NCI-H2107 (cell line): ENCODE data around the gene KBTBD7.
"Not testable (repeated sequence)": the region's sequence is repeated elsewhere in the genome, so short reads cannot be mapped to it uniquely, and the experiment has no call there.

Experiments
- DNase-seq: peaks from one replicate; lab custom pipeline; 2025; lab: John Stamatoyannopoulos, UW

KBTBD7 gene

DNA sequence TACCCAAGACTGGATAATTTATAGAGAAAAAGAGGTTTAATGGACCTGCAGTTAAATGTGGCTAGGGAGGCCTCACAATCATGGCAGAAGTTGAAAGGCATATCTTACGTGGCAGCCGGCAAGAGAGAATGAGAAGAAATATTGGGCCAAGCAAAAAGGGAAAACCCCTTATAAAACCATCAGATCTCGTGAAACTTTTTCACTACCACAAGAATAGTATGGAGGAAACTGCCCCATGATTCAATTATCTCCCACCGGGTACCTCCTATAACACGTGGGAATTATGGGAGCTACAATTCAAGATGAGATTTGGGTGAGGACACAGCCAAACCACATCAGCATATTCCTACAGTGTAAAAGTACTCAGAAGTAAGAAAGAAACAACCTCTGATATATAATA, 4.7 kb upstream of the KBTBD7 start:
- no peak for DNase-seq

DNA sequence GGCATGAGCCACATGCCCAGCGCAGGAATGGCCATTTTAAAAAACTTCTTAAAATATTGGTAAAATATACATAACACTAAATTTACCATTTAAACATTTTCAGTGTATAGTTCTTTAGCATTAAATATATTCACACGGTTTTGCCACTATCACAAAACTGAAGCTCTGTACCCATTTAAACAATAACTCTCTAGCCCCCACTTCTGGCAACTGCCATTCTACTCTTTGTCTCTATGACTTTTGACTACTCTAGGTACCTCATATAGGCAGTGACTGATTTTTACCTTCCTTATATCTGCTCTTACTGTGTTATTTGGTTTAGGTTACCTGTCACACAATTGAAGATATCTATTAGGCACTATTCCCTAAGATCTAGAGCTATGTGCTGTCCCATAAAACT, 2.3 kb upstream of the KBTBD7 start:
- DNase-seq: no peak

DNA sequence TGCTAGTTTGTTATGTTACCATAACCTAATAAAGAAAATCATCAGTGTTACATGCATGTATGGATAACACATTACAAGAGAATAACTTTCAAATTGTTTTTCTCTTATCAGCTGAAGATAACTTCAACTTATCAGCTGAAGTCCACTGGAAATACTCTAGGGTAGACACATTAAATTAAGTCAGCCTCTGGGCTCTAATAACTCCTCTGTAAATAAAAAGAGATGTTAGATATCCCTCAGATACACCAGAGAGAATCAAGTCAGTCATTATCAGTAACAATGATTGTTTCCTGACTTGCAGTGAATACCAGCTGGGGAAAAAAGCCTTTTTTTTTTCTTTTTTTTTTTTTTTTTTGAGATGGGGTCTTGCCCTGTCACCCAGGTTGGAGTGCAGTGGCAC, 1.6 kb upstream of the KBTBD7 start:
- no peak for DNase-seq

DNA sequence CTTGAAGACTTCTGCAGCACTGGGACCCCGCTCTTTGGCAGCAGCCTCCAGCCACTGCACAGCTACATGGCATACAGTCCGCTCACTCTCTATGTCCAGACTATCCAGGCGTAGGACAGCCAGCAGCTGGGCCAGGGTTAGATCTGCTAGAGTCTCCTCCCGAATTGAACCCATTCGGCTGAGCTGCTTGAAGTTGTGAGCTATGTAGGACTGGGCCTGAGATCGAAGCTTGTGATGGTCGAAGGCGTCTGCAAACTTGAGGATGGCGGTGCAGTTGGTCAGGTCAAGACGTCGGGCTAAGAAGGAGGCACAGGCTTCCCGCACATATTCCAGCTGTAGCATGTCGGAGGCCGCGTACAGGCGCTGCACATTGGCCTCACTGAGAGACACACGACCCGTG, 900 bp downstream of the KBTBD7 start:
- no peak for DNase-seq

DNA sequence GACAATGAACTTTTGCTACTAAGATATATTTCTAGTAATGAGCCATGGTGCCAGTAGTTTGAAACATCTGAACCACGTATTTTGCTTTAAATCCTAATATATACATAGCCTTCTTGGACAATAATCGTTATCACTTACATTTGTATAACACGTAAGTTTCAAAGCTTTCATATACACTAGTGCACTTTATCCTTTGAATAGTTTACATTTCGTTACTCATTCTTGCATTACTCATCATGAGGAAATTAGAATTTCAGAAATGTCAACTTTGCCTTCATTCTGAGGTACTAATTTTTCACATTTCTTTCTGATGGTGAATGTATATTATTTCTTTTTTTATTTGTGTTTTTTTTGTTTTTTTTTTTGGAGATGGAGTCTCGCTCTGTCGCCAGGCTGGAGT, 5.8 kb downstream of the KBTBD7 start:
- DNase-seq: no peak

DNA sequence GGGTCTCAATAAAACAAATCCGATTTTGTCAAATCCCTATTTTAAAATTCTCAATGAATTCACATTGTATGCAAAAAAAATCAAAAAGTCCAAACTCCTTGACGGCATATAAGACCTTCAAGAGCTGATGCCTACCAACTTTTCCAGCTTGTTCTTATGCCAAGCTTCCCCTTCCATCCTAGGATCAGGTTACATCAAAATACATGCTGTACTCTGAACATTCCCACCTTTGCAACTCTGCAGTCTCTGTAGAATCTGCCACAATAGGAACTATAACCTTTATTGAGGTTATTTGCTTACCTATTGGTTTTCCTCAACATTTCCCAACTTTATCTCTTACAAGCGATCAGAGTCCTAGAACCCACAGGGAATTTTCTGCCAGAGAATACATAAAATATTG, 7.9 kb downstream of the KBTBD7 start:
- DNase-seq: no peak

DNA sequence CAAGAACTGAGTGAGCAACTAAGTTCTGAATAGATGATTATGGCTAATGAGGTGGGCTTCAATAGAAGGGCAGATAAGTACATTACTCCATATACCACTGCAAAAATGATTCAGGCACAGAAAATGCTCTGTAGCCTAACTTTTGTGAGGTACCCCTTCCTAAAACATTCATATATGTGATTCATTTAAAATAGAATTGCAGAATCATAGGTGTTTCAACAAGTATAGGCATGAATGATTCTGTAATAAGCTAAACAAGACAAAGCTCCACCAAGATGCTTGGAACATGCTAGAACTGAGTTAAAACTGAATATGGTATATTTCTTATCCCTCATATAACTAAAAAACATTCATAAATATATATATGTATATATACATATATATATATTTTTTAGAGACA, 12.1 kb downstream of the KBTBD7 start:
- DNase-seq: no peak

DNA sequence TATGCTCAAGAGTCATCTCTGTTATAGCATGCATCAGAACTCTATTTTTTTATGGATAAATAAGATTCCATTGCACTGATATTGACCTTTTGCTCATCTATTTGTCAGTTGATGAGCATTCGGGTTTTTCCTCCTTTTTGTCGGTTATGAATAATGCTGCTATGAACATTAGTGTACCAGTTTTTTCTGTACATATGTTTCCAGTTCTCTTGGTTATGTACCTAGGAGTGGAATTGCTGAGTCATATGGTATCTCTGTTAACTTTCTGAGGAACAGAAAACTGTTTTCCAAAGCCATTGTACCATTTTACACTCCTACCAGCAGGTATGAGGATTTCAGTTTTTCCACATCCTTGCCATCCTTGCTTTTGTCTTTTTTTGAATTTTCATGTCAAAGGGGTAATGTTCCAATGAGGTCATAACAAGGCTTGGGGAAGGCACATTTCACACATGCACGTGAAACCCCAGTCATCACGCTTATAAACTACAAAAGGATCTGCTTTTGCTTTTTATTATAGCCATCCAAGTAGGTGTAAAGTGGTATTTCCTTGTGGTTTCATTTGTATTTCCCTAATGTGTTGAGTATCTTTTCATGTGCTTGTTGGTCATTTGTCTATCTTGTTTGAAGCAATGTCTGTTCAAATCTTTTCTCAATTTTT, 14.6 kb downstream of the KBTBD7 start:
- DNase-seq: no peak

DNA sequence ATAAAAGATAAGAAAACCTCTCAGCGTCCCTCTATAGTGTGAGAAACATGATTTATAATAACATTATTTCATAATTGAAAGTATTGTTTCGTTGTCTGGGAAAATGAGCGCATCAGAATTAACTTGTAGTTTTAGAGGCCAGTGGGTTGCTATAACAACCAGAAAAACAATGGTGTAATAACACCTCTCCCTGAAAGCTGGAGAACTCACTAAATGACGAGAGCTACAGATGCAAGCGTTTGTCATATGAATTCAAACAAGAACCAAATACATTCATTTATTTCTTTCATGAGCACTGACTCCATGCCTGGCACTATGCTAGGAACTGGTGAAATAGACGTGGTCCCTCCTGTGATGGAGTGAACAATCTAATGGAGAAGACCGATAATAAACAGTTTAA, 16.3 kb downstream of the KBTBD7 start:
- no peak for DNase-seq

DNA sequence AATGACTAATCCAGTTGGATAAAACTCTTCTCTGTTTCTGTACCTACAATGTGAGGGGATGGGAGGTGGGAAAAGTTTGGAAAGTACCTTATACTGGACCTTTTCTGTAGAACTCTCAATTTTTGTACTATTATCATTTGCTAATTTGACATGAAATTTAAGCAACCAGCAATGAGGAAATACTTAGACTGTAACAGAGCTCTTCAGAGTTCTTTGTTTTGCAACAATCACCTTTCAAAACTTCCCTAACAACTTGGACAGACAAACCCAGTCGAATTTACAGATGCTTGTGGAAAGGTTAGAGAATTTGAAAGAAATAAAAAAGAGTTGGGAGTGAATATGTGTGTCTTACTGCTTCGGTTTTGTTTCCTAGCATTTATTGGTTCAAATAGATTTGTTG, 16.8 kb downstream of the KBTBD7 start:
- no peak for DNase-seq

DNA sequence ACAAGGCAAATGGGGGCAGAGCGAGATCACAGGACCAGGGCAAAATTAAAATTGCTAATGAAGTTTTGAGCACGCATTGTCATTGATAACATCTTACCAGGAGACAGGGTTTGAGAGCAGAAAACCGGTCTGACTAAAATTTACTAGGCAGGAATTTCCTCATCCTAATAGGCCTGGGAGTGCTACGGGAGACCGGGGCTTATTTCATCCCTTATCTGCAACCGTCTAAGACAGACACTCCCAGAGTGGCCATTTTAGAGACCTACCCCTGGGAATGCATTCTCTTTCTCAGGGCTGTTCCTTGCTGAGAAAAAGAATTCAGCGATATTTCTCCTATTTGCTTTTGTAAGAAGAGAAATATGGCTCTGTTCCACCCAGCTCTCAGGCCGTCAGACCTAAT, 18.8 kb downstream of the KBTBD7 start:
- DNase-seq: not testable (repeated sequence)

DNA sequence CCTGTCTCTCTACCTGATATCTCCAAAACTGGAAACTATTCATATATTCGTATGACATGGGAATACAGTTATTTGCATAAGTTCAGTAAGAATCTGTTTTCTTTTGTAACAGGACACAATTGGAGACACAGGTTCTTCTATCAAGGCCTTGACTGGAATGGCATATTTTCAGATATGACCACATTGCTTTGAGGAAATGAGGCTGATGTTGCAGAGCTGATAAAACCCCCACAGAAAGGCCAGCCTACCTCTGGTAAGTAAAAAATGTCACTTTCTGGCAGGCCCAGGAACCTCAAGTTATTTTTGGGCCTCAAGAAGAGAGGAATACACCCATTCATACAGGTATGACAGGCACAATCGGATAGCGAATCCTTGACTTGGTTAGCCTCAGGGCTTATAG, 32.2 kb downstream of the KBTBD7 start:
- no peak for DNase-seq

DNA sequence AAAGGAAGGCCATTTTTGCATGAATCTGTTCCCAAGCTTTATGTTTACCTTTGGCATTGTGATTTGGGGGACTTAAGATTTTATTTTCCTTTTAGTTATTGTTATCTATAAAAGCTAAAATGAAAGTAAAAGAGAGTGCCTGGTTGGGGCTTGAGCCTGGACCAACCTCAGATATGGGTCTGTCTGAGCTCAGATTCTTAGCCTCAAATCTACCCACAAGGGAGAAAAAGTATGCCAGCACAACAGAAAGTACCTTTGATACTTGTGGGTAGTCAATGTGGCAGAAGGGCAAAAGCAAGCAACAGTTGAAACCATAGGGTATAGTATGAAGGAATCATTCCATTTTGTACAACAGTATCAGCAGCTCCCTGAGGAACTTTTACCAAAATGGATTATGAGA, 35.2 kb downstream of the KBTBD7 start:
- DNase-seq: no peak

DNA sequence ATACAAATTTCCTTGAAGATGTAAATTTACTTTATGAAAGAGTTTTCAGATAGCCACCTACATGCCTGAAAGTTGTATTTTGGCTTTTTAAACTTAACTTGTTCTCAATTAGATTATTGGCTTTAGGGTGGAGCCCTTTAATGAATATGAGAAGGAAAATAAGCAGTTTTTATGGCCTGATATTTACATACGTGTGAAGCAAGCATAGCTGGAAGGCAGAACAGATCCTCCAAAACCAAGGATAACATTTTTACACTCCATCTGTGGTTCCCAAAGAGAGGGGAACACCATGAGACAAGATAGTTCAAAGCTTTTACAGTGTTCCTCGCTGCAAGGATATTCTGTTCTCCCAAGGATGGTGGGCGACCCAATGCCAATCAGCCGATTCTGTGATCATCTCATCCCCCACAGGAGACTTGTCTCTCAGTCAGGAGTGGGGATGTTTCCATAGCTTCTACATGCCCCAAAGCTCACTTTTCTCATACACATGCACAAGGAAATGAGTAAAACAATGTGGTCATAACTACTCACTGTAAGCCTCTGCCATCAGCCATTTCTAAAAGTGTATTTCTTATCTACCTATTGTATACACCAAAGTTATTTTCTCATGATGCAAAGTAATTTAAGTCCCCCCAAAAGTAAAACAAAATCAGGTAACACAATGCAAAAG, 37.2 kb downstream of the KBTBD7 start:
- DNase-seq: no peak

DNA sequence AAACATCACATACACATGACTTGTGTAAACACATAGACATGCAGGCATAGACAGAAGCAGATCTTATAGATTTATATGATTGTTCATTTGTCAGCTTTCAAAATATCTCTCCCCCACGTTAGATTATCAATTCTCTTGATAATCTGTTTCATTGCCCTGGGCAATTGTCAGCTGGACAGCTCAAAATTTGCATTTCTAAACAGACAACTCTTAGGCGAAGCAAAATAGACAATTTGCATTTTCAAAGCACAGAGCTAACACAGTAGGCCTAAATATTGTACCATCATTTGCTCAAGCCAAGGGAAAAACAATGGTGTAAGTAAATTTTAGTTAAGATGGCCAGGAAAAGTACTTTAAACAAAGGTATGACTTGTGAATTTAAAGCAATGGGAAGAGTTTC, 37.7 kb downstream of the KBTBD7 start:
- no peak for DNase-seq

DNA sequence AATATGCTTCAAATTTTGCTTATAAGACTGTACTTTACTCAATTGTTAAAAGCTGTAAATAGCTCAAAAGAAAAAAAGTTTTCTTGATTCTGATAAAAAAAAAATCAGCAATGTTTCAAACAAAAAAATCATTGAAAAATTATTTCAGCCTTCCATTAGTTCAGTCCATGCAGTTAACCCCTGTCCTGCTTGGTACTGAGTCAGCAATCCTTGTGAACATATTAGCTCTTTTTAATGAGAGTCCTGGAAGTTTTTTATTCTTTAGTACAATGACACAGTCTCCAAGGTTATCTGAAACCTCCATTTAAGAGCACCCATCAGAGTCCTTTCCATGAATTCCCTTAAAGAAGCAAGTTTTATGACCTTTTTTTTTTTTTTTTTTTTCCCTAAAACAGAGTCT, 40.3 kb downstream of the KBTBD7 start:
- no peak for DNase-seq

DNA sequence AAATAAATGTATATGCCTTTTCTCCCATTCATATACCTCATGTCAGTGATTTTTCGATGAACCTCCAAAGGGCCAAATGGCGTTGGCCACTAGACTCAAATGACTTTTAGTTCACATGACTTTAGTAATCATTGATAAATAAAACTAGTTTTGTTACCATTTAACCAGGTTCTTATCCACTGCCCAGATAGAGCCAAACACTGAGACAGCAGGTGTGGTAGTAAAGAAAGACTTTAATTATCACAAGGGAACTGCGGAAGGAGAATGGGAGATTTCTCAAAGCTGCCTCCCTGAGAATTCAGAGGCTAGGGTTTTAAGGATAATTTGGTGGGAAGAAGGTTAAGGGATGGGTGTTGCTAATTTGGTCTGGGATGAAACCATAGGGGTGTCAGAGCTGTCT, 42.4 kb downstream of the KBTBD7 start:
- no peak for DNase-seq

DNA sequence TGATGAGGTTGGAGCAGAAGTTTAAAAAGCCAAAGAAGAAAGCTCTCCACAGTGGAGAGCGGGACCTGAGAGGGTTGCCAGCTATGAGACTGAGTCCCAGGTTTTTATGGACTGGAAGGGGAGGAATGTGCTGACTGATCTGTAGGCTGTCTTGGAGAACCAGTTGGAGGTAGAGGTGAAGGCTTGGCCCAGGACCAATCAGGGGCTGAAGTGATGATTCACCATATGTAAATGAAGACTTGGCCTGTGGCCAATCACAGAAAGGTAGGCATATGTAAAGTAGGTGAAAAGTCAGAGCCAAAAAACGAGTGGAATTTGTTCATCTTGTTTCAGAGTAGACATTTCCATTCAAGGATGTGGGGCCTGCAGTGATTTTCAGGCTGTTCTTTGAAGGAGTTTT, 44.3 kb downstream of the KBTBD7 start:
- no peak for DNase-seq

DNA sequence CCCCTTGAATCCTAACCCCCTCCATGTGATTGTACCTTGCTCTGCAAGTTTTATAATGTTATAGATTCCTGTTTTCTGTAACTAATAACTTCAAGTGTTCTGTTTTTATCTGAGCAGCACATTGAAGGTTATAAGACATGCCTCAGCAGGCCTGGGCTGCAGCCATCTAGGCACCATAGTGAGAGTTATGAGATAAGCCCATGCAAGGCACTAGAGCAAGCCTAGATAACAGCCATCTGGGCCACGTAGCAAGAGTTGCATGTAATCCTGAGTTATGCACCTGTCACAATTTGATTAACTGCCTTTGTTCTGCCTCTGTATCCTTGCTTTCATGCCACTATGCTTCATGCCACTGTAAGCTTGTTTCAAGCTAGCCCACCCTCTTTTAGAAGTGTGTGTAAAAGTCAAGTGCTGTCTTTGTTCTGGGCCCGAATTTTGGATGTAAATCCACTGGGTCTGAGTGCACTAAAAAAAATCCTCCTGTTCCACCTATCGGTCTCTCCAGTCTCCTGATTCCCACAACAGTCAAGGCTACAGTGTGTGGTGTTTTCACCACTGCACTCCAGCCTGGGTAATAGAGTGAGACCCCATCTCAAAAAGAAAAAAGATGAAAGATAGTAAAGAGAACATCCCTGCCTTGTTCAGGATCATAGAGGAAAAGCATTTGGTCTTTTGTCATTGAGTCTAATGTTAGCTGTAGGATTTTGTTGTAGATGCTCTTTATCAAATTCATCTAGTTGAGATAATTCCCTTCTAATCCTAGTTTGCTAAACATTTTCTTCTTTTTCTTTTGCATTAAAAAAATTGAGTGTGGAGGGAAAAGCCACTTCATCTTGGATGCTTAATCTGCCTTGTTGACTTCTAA, 45.7 kb downstream of the KBTBD7 start:
- DNase-seq: no peak

DNA sequence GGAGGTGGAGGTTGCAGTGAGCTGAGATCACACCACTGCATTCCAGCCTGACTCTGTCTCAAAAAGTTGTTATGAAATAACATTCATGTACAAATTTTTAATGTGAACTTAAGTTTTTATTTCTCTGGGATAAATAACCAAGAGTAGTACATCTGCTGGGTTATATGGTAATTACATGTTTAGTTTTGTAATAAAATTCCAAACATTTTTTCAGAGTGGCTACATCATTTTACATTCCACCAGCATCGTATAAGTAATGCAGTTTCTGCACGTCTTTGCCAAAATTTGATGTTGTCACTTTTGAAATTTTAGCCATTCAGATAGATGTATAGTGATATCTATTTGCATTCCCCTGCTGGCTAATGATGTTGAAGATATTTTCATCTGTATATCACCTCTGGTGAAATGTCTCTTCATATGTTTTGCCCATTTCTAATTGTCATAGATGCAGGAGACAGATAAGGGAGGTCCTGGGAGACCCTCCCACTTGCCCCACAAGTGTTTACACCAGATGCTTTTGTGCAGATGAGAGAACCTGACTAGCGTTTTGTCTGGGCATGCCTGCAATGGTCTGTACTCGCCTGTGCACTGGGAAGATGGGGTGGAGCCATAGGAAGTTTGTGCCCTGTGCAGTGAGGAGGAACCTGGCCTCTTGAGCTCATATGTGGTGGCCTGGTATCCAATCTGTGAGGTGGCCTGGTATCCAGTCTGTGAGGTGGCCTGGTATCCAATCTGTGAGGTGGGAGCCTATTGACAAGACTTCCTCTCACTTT, 49.0 kb downstream of the KBTBD7 start:
- DNase-seq: no peak

DNA sequence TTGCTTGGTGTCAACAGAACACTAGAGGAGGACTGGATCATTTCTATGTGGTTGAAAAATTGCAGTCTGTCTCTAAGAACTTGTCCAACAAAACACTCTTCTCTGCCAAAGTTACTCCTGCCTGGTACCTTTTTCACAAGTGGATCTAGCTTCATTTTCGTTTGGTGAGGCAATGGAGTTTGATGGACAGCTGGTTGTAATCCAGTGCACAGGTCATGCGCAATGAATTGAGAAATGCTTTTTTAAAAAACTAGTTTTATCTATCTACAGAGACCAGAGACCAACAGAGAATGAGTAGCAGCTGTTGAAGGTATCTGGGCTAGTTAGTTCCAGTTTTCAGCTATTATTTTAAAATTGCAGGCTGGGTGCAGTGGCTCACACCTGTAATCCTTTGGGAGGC, 49.8 kb downstream of the KBTBD7 start:
- no peak for DNase-seq
